Esophagus muscularis mucosa (tissue), 4 donors: ENCODE results near the gene AKAP13. TPM values are rescaled to one million over a fixed set of nuclear protein-coding genes. Genes with fewer than 3 reads are reported as not detected.

Experiments
- DNase-seq: peaks from one replicate; pipeline ENCODE4 v3.0.0-alpha.2; 2017; ENCODE audit errors: extremely low spot score
- H3K27ac ChIP-seq, 4 donors: fragments of 200-600 bp; sonication (generic); replicated peaks in 1 of 4; 1 replicate in 3 of 4; 2 replicates in 1 of 4; pipeline ENCODE4 v1.5.1; 2016 to 2019; ENCODE audit warnings: mild to moderate bottlenecking in 1 of 4
- H3K27me3 ChIP-seq, 4 donors: fragments of 200-600 bp; sonication (generic); one replicate each; pipeline versions ENCODE4 v1.5.1 to v1.6.0; 2016 to 2019
- H3K36me3 ChIP-seq, 4 donors: fragments of 200-600 bp; sonication (generic); one replicate each; pipeline ENCODE4 v1.5.1; 2016 to 2019
- H3K4me1 ChIP-seq, 4 donors: fragments of 200-600 bp; sonication (generic); one replicate each; pipeline ENCODE4 v1.5.1; 2016 to 2019
- H3K4me3 ChIP-seq, 4 donors: fragments of 200-600 bp; sonication (generic); 1 replicate in 2 of 4; 2 replicates in 2 of 4; pipeline ENCODE4 v1.5.1; 2016 to 2019; ENCODE audit warnings: mild to moderate bottlenecking in 4 of 4, moderate library complexity in 1 of 4
- H3K9me3 ChIP-seq, 4 donors: fragments of 200-600 bp; sonication (generic); 1 replicate in 3 of 4; 2 replicates in 1 of 4; pipeline ENCODE4 v1.5.1; 2016 to 2019
- CTCF ChIP-seq, 3 experiments: fragments of 200-600 bp in 2 of 3; fragments of 450-650 bp in 1 of 3; sonication (generic) in 2 of 3; IDR thresholded peaks; one replicate each; pipeline ENCODE4 v1.5.1; 2017 to 2019; ENCODE audit warnings: antibody characterized with exemption in 3 of 3, mild to moderate bottlenecking in 2 of 3, moderate library complexity in 1 of 3
- EP300 ChIP-seq: sonication (generic); formaldehyde crosslinking; IDR thresholded peaks from one replicate; pipeline ENCODE4 v1.6.1; 2017; ENCODE audit warnings: antibody characterized with exemption
- POLR2A ChIP-seq: fragments of 450-650 bp; IDR thresholded peaks from one replicate; pipeline ENCODE4 v1.6.1; 2017; ENCODE audit warnings: antibody characterized with exemption, moderate library complexity, mild to moderate bottlenecking, low read depth
- POLR2AphosphoS5 ChIP-seq, 2 donors: sonication (generic); formaldehyde crosslinking; IDR thresholded peaks; one replicate each; pipeline ENCODE4 v1.6.1; 2017; ENCODE audit warnings: antibody characterized with exemption in 2 of 2
- WGBS: methylation state at CpG from one replicate; pipeline ENCODE4 v1.1.5; 2018; 5-methylcytosine and 5-hydroxymethylcytosine counted together
- intact Hi-C: fragments of 100-400 bp; cut with DNase I; formaldehyde crosslinking; loops from one replicate; pipeline ENCODE4 v1.15.1; 2023
- total RNA-seq, 4 donors: library from RNA; depleted of rRNA; stranded (reverse); fragments of >200 nt; gene quantifications; one replicate each; pipeline versions ENCODE4 v1.1.0 to v1.2.1, GENCODE V29; 2016

Gene AKAP13
- total RNA-seq, 4 donors from 2014 or later = 232 to 323 (median 284) TPM

- Histone ChIP-seq H3K9me3 (no peaks in the 10 kb centered on the region), H3K27me3 (no peaks in the 10 kb centered on the region), H3K36me3 (no peaks in the 10 kb centered on the region), H3K27ac (no peak overlapping the region), H3K4me3 (no peak overlapping the region), H3K4me1 (peaks cover 0 to 20% (median 8%) of the 10 kb centered on the region in 4 donors)
- TF ChIP-seq POLR2A (no peak), POLR2AphosphoS5 (IDR thresholded peaks at IDR 0.05) (no peak), EP300 (no peak), CTCF (IDR thresholded peaks at IDR 0.05) (no peak)
- 96% methylated on average over 2 of the region's 2 CpGs for WGBS
- no peak for DNase-seq
- intact Hi-C loops = no loop called here
These were observed 14.4 kb upstream of the AKAP13 start for GRCh38 chr15:85365980-85366379.

GRCh38 chr15:85367741-85368140, 12.7 kb upstream of the AKAP13 start:
- DNase-seq = no peak
- peaks cover 0 to 2% (median under 1%) of the 10 kb centered on the region in 4 donors for H3K4me1 ChIP-seq
- H3K36me3 ChIP-seq = no peaks in the 10 kb centered on the region
- H3K27me3 ChIP-seq = no peaks in the 10 kb centered on the region
- TF ChIP-seq POLR2AphosphoS5 (IDR thresholded peaks at IDR 0.05) (no peak), POLR2A (no peak), EP300 (no peak), CTCF (IDR thresholded peaks at IDR 0.05) (no peak)
- 98% methylated on average over 4 of the region's 4 CpGs for whole genome bisulfite sequencing
- H3K9me3 ChIP-seq = no peaks in the 10 kb centered on the region
- no peak overlapping the region for H3K27ac ChIP-seq
- no peak overlapping the region for H3K4me3 ChIP-seq
- intact Hi-C loops = no loop called here

GRCh38 chr15:85374831-85375230, 5.6 kb upstream of the AKAP13 start:
- Histone ChIP-seq H3K4me1 (peaks cover 4 to 8% (median 7%) of the 10 kb centered on the region in 4 donors), H3K27ac (no peak overlapping the region), H3K36me3 (no peaks in the 10 kb centered on the region), H3K4me3 (no peak overlapping the region), H3K27me3 (no peaks in the 10 kb centered on the region), H3K9me3 (no peaks in the 10 kb centered on the region)
- intact Hi-C loops = no loop called here
- TF ChIP-seq POLR2A = no peak
- TF ChIP-seq POLR2AphosphoS5 (IDR thresholded peaks at IDR 0.05) = no peak
- TF ChIP-seq CTCF (IDR thresholded peaks at IDR 0.05) = no peak
- no peak for TF ChIP-seq EP300
- no peak for DNase-seq
- whole genome bisulfite sequencing = 85% methylated on average over 4 of the region's 4 CpGs

- no peaks in the 10 kb centered on the region for H3K36me3 ChIP-seq
- no peak overlapping the region for H3K27ac ChIP-seq
- peaks cover 8 to 13% (median 9%) of the 10 kb centered on the region in 4 donors for H3K4me1 ChIP-seq
- WGBS = 96% methylated on average over 2 of the region's 2 CpGs
- no peak overlapping the region for H3K4me3 ChIP-seq
- no peaks in the 10 kb centered on the region for H3K9me3 ChIP-seq
- TF ChIP-seq CTCF (IDR thresholded peaks at IDR 0.05) = no peak
- no peak for TF ChIP-seq EP300
- no peak for TF ChIP-seq POLR2AphosphoS5 (IDR thresholded peaks at IDR 0.05)
- intact Hi-C loops = no loop called here
- no peaks in the 10 kb centered on the region for H3K27me3 ChIP-seq
- no peak for DNase-seq
These were observed 3.1 kb upstream of the AKAP13 start for GRCh38 chr15:85377269-85377668.

GRCh38 chr15:85377986-85378385, 2.4 kb upstream of the AKAP13 start:
- no peak overlapping the region for H3K27ac ChIP-seq
- H3K36me3 ChIP-seq = no peaks in the 10 kb centered on the region
- TF ChIP-seq EP300 (no peak), POLR2A (no peak), CTCF (IDR thresholded peaks at IDR 0.05) (no peak), POLR2AphosphoS5 (IDR thresholded peaks at IDR 0.05) (no peak)
- 97% methylated on average over 6 of the region's 6 CpGs for WGBS
- DNase-seq = no peak
- no peaks in the 10 kb centered on the region for H3K9me3 ChIP-seq
- peaks cover 8 to 19% (median 16%) of the 10 kb centered on the region in 4 donors for H3K4me1 ChIP-seq
- H3K27me3 ChIP-seq = no peaks in the 10 kb centered on the region
- H3K4me3 ChIP-seq = no peak overlapping the region
- intact Hi-C loops = no loop called here
